Left forelimb (tissue), 1 donor: ENCODE results near the gene CEPT1.

Source experiments
- DNase-seq: peaks from one replicate; pipeline ENCODE4 v3.0.0-alpha.2; 2018; ENCODE audit warnings: low spot score

Gene CEPT1

GRCh38 chr1:111227851-111228747, 88.1 kb downstream of the CEPT1 start:
- no peak for DNase-seq

- DNase-seq, result no peak
Measured at GRCh38 chr1:111228748-111229126, 88.7 kb downstream of the CEPT1 start.

GRCh38 chr1:111232134-111232533, 92.1 kb downstream of the CEPT1 start:
- DNase-seq, result no peak

GRCh38 chr1:111234258-111234657, 94.2 kb downstream of the CEPT1 start:
- no peak for DNase-seq
